ENCODE results near the gene NLRC4.

DNA sequence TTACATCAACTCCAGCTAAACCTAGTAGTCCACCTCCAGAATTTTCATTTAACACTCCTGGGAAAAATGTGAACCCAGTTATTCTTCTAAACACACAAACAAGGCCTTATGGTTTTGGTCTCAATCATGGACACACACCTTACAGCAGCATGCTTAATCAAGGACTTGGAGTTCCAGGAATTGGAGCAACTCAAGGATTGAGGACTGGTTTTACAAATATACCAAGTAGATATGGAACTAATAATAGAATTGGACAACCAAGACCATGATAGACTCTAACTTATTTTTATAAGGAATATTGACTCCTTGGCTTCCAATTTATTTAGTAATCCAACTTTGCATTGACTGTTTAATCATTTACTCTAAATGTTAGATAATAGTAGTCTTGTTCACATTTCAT is 44.2 kb downstream of the NLRC4 start:
- TF ChIP-seq CTCF (conservative IDR thresholded peaks at IDR 0.05 in 1 of 2, IDR thresholded peaks at IDR 0.05 in 1 of 2; ENCODE audit: extremely low read depth in 1 of 2, insufficient read depth in 1 of 2, low read depth in 1 of 2, low read length in 2 of 2) = no peak
- no peak for TF ChIP-seq EZH2 (IDR thresholded peaks at IDR 0.05; ENCODE audit: borderline replicate concordance, low read length)

All from mammary epithelial cell (primary cell).